HG02642 (cell line): ENCODE measurements around the gene BHLHE41.
A peak's percentile ranks its signal among the peaks of the same experiment; 100 is the strongest.

ENCODE experiments used
- ATAC-seq: cut with Tn5 transposase; IDR thresholded peaks from one replicate; pipeline ENCODE4 v1.9.1; 2021; ENCODE audit warnings: mild to moderate bottlenecking; ENCODE audit not compliant: unreplicated experiment, poor library complexity

BHLHE41 gene

DNA sequence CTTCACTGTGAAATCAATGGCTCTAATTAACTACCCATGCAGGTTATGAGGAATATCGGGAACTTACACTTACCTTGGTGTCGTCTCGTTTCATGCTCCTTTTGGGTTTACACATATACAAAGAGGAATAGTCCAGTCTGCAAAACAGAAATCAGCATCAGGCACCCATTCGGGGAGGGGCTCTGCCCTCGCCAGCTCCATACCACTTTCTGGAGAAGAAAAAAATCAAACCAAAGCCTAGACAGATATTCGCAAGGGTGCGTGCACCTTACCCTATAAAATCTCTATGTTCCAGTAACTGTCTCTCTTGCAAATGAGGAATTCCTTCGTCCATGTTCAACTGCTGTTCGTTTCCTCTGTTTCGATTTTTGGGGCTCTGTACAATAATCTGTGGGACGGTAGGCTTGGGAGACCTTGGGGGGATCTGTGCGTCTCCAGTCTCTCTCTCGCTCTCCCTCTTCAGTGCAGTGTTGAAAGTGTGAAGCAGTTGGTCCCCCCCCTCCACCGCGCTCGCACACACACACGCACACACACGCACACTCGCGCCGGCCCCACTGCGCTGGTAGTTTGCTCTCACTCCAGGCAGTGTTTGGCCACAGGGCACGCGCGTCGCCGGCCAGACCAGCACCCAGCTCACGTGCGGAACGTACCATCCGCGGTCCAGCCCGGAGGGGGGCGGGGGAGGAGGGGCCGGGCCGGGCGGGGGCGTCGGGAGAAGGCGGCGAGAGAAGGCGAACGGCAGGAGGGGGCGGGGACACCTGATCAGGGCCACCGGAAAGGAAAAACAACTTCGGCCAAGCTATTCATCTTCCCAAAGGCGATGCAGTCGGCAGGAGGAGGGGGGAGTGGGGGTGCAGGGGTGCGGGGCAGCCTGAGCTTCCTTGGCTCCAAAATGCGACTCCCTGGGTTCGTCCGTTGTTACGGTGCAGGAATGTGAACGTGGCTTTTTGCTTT lies at the start of gene BHLHE41:
Gene BHLHE41, minus strand, starts transcription at position 592 of the 954 bp plus-strand sequence. Its CDS starts 258 bp downstream, at position 334.
- ATAC-seq = peak; percentile 27

DNA sequence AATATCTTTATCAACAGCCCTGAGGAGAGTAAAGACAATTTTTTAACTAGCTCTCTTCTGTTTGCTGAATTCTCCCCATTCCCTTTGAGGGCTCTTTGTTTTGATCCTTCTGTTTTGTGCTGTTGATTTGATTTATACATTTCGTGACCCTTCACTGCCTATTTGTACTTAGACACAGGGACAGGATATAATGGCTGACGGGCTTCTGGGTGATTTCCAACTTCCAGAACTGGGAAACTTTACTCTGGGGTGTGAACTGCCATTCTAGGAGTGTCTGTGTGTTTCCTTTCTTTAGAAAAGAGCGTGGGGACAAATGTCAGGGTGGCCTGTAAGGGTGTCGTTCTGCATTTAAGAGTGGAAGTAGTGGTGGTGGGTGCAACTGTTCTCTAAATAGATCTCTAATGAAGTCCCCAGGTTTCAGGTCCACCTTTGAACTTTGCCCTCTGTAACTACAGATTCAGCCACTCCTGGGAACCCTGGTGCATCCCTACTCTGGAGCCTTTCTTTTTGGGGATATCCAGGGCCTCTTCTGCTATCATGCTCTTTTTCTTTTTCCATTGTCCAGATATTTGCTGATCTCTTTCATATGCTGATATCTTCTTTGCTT lies 48.2 kb upstream of the BHLHE41 start:
- no peak for ATAC-seq

DNA sequence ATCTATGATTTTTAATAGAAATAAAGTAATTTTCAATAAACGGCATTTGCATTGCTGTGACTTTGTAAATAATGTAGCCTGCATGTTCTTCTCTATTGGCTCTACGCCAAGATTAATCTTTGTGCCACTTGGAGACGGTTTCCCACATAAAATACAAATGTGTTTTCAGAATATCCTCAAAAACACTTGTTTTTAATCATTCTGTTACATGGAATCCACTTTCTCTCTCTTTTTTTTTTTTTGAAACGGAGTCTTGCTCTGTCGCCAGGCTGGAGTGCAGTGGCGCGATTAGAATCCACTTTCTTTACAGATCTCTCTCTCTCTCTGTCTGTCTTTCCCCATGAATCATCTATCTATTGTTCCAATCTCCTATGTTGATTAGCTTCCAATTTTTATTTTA lies 47.7 kb upstream of the BHLHE41 start:
- no peak for ATAC-seq

DNA sequence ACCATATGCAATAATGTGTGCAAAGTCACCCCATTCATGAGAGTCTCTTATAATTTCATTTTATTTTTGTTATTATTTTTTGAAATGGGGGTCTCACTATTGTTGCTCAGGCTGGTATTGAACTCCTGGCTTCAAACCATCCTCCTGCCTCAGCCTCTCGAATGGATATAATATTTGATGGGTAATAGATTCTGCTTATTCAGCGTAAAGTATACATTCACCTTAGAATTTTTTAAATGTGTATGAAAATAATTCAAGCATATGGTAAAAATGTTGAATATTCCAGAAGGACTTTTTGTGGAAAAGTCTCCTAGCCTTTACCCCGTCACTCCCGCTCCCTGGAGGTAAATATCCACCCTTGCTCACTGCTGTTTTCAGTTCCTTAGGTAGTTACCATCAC lies 47.2 kb upstream of the BHLHE41 start:
- no peak for ATAC-seq

DNA sequence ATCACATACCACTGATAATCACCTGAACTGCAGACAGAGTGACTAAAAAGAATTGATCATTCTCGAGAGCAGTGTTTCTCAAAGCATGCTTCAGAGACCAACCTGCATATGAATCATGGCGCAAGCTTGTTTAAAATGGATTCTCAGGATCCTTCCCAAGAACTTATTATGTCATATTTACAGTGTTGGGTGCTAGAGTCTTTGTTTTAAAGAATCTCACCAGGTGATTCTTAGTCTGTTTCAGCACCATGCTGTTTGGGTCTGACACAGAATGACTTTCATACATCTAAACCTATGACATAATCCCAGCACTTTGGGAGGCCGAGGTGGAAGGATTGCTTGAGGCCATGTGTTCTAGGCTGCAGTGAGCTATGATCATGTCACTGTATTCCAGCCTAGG lies 39.3 kb upstream of the BHLHE41 start:
- ATAC-seq = no peak

DNA sequence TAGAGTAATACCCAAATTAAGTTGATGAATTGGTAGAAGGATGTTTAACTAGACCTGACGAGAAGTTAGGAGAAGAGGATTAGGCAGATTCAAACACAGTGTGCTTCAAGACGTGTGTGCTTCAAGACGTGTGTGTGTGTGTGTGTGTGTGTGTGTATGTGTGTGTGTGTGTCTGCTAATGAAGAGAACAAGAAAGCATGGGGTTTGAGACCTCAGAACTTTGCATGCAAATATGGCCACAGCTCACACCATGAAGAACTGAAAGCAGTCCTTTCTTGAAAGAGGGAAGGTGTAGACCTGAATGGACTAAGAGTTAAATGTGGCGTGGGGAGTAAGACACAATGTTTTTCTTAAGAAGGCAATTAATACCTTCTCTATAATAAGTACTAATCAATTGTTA lies 38.1 kb upstream of the BHLHE41 start:
- ATAC-seq = peak; percentile 82

DNA sequence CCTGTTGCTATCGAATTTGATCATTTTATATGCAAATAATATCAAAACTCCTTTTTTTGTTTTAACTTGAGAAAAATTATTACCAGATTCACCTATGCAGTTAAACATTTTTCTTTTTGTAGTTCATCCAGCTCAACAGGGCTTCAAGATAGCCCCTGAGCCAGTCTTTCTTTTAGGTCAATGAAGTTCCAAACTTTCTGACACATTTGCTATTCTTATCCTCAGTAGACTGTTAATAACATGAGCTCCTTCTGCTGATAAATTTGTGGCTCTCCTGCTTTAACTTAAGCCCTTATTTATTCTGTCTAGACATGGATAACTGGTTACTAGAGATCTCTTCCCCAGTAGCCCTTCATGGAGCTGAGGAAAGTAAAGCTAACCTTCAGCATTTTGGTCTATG lies 37.3 kb upstream of the BHLHE41 start:
- no peak for ATAC-seq

DNA sequence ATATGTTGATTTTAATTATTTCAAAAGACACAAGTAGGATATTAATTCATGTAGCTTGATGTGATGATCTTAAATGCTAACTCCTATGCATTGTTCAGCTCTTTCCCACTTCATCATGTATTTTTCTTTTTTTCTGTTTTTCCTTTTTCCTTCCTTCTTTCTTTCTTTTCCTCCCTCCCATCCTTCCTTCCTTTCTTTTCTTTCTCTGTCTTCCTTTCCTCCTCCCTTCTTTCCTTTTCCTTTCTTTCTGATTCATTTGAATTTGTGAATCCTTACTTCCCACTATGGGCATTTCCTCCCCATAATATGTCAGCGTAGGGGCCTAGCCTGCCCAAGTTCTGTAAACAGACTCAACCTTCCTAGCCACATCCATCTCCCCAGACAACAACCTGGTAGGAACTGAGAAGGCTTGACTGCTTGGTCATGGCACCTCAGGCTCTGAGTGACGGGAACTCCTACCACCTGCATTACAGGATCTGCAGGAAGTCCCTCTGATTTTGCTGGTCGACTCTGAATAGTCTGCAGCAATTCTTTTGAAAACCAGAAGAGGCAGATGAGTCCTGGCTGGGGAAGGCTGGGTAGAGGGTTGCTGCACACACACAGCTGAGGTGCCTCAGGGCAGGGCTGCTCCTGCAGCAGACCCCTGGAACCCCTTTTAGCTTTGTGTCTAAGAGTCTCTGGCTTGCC lies 33.4 kb upstream of the BHLHE41 start:
- peak; percentile 25 for ATAC-seq

DNA sequence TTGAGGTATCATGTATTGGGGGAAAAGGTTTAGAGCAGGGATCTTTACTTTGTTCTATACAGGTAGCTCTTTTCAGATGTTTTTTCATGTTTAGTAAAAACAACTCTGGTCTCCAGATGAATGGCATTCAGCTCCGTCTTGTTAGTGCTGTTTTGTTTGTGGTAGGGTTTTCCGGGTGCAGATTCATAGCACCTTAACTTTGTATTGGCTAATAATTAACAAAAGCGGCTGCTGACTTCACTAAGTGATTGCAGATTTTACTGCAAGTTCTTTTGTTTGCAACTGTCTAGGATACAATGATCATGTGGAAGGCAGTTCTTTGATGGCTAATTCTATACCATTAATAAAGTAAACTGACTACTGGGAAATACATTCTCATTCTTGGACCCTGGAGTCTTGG lies 32.2 kb upstream of the BHLHE41 start:
- ATAC-seq = peak; percentile 24

DNA sequence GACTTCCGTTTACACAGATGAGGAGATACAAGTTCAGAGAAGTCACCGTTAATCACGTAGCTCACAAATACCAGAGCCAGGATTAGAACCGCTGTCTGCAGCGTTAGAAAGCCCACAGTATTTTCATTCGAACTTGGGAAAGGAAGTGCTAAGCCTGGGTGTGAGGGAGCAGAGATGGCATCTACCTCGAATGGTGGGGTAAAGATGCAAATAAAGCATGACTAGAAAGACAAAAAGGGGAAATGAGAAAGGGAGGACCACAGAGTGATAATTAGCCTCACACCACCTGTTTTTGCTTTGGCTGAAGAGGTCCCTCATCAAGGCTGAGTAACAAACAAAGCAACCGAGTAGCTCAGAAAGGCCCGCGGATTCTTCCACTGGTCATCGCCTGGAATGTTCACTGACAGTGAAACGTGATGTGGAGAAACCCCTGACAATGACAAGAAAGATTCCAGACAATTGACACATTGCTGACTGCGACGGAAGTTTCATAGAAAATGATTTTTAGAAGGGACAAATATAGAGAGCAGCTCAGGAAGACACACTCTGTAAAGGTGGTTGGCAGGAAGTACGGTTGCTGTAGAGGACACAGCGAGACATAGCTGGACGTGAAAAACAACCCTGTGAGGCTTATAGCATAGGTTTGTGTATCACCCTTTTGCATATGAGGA lies 31.5 kb upstream of the BHLHE41 start:
- ATAC-seq = peak; percentile 87

DNA sequence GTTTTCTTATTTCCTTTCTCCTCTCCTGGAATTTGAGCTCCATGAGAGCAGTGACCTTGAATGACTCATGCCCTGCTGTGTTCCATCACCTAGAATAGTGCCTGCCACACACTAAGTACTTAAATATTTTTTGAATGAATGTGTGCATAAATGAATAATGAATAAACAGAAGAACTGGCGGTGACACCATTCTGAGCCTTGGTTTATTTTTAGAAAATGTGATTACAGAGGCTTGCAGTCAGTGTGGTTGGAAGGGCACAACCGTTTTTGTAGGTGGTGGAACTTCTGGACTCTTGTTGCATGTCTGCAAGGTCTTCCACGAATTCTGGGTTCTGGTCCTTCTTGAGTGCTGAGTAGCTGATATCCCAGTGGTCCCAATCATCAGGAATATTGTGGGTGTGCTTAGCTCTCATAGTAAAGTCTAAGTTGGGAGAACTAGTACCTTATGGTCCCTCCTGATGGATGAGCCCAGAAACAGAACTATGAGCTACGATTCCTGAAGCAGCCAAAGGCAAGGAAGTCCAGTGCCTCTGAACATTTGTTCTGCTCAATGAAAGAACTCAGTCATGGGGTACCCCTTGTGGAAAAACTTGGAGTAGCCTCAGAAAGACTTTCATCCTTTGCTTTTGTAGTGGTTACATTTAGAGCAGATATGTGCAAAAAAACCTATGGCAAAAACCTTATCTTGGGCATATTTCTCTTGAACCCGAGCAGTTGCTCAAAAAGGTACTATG lies 28.8 kb upstream of the BHLHE41 start:
- ATAC-seq = no peak

DNA sequence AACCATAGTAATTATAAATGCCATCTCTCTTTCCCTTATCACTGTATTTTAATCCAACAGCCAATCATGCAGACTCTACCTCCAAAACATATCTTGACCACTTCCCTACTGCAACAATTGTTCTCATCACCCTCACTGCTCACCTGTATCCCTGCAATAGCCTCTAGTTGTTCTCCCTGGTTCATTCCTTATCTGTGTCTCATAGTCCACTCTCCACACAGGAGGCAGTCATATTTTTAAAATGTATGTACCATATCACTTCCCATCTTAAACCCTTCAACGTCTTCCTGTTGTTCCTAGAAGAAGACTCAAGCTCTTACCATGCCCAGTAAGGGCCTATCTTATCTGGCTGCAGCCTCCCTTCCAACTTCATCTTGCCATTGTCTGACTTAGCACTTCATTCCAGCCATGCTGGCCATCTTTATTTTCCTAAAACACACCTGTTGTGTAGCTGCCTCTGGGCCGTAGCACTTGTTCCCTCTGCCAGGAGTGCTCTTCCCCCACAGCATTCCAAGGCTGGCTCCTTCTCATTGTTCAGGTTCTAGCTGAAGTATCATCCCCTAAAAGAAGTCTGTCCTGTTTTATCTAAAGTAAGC lies 27.8 kb upstream of the BHLHE41 start:
- no peak for ATAC-seq

DNA sequence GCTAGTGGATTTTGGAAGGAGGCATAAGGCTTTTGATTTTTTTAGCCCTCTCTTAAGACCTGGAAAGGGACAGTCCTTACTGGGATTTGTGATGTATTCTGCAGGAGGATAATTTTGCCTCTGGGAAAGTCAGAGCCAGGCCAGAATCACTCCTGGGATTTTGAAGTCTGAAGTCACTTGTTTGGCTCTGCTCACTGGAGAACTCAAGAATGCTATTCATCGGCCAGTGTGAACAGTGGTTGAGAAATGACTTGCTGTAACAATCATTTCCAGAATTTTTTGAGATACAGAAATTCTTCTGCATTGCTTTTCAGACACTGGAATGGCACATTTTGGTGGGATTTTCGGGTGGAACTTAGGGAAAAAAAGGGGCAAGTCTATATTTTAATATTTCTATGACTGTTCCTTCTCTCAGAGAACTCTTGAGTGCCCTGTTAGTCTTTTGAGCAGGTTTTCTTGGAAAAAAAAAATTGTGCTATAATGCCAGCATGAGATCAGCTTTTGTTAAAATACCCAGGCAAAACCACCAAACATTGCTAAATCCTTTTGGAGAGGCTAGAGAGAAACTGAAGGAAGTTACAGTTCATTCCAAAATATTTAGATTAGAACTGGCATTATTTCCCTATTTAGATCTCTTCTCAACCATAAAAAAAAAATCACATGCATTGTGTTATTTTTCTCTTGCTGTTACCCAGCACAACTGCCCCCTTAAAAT lies 26.1 kb upstream of the BHLHE41 start:
- no peak for ATAC-seq

DNA sequence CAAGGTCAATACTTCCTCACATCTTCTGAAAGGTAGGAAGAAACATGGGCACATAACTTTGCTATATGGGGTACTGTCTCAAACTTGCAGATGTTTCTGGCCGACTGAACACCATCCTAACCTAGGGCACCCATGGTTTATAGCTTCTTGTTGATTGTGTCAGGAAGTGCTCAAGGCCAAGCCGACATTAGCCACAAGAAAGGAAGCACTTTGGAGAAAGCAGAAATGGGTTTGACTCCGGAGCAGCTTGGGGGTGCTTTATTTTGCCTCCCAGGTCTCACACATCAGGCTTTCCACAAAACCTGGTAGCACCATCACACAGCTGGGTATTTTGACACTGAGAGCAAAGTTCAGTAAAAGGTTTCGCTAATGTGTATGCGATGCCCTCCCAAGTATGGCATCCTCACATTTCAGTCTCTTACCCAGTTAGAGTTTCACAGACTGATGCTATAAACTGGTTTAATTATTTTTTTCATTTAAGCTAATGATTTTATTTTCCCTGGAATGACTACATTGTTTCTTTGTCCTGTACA lies 25.2 kb upstream of the BHLHE41 start:
- ATAC-seq = no peak

DNA sequence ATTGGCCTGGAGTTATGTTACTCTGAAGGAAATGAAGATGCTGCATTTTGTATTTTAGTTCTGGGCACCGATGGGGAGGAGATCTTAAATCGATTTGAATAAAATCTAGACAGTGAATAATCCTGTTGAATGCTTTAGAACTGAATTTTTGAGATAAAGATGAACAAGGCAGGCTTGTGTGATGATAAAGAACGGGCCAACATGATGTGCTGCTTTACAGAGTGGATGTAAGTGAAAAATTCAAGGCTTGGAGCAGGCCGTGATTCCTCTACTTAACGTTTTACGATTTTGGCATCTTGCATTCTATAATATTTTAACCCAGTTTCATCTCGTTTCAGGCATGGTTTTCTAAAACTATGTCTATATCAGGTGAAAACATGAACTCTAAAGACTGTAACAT lies 23.5 kb upstream of the BHLHE41 start:
- ATAC-seq = no peak

DNA sequence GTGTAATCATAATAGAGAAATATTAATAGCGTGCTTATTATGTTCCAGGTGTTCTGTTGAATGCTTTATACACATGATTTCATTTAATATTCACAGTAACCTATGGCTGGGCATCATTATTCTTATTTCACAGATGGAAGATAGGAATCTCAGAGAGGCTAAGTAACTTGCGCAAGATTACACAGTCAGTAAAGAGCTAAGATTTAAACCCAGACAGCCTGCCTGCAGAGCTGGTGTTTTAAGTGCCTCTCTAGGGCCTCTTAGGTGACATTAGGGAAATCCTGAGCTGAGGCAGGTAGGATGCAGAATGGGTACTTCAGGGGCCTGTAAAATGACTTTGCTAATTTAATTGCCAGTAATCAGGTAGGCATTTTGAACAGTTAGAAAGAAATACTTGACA lies 18.5 kb upstream of the BHLHE41 start:
- no peak for ATAC-seq

DNA sequence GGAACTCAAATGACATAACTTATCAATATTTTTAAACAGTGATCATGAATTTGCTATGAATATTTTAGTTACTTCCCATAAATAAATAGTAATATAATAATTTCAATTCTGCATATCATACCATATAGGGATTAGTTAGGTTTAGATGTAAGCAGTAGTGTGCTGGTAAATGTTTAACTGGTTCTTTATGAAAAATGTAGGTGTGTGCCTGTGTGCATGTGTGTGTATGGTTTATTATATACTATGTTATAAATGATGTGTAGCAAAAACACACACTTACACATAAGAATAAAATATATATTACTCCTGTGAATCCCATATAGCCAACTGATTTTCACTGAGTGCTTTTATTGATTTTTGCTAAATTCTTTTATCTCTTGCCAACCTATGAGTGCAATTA lies 14.0 kb upstream of the BHLHE41 start:
- no peak for ATAC-seq

DNA sequence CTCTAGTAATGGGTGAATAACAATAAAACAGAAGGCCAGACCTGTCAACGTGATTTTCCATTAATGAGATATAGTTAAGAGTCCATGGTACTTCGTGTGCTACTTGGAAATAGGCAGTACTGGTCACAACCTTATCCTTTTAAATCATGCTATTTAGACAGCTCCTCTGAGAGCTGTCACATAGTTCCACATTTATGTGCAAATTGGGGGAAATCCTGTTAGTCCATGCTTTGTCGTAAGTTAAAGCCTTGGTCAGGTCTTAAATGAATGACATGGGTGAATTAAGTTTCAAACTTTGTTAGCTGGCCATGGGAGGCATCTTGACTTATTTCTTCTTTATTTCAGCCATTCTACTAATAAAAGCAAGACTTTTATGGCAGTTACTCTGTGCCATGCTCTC lies 11.9 kb upstream of the BHLHE41 start:
- ATAC-seq = no peak

DNA sequence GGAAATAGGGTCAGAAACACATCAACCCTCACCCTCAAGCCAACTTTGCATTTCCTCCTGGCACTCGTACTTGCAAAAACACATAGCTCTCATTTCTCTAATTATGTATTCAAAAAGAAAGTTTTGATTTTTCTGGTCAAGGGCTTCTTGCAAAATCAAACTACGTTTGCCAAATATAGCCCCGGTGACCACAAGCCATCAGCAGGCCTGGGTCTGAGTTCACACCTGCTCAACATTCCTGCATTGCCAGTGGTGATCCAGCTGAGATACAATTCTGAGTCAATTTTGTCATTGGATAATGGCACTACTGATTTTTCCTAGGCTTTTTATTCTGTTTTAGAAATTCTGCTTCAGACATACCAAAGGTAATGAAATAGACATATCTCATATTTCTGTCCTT lies 10.7 kb upstream of the BHLHE41 start:
- no peak for ATAC-seq
